ENCODE results near the gene SLC5A6. TPM values are rescaled to one million over a fixed set of nuclear protein-coding genes. Genes with fewer than 3 reads are reported as not detected.
"Not testable (repeated sequence)": the region's sequence is repeated elsewhere in the genome, so short reads cannot be mapped to it uniquely, and the experiment has no call there.

The SLC5A6 gene
- polyA plus RNA-seq, 1 of the 3 experiments (the other 2 are of a cell fraction): 75.7 TPM

GRCh38 chr2:27177441-27178351, 34.4 kb downstream of the SLC5A6 start:
- H3K9me3 ChIP-seq: no peaks in the 10 kb centered on the region
- CTCF ChIA-PET: interaction anchor here (0.7 to 4.0 kb wide), 7 partner anchors 8 to 88 kb away, joined by 3 to 24 read pairs (median 4); no protein-coding TSS in a partner anchor
- no peaks in the 10 kb centered on the region for H4K20me1 ChIP-seq (ENCODE audit: insufficient read depth)
- H3K27ac ChIP-seq (ENCODE audit: low read depth in 2 of 2, low read length in 1 of 2): no peak overlapping the region
- H3K4me3 ChIP-seq (ENCODE audit: low read depth in 2 of 2, low read length in 1 of 2): no peak overlapping the region
- H3K9ac ChIP-seq: no peak overlapping the region
- WGBS (ENCODE audit: low lambda C conversion rate): 71% methylated on average over 15 of the region's 15 CpGs
- H3F3A ChIP-seq (replicated peaks; ENCODE audit: insufficient read depth): peaks cover 4% of the 10 kb centered on the region
- H3K4me2 ChIP-seq: no peak overlapping the region
- no peaks in the 10 kb centered on the region for H3K79me2 ChIP-seq (ENCODE audit: insufficient read depth)
- peaks cover 3 to 28% of the 10 kb centered on the region in 2 experiments; a peak in 3 of 4 replicates for H3K4me1 ChIP-seq (ENCODE audit: control insufficient read depth in 1 of 2, insufficient read depth in 2 of 2, low read depth in 1 of 2, low read length in 1 of 2)
- H3K27me3 ChIP-seq (ENCODE audit: insufficient read depth): no peaks in the 10 kb centered on the region
- no peak for DNase-seq
- TF ChIP-seq EZH2phosphoT487 (IDR thresholded peaks at IDR 0.05; ENCODE audit: borderline replicate concordance, low read depth): no peak
- POLR2A ChIA-PET: interaction anchor here (1.6 kb wide), 1 partner anchor 43 kb away, joined by 4 read pairs; the partner anchor contains the start of gene PREB
- no peaks in the 10 kb centered on the region for H3K36me3 ChIP-seq (replicated peaks in 1 of 2; ENCODE audit: control insufficient read depth in 1 of 2, insufficient read depth in 2 of 2, low read length in 1 of 2)
- no peak overlapping the region for H2AFZ ChIP-seq (ENCODE audit: low read depth)
- no peaks in the 10 kb centered on the region for H3K9me2 ChIP-seq

- H3K9me3 ChIP-seq; H2AFZ ChIP-seq (ENCODE audit: low read depth); H3K36me3 ChIP-seq (replicated peaks in 1 of 2; ENCODE audit: control insufficient read depth in 1 of 2, insufficient read depth in 2 of 2, low read length in 1 of 2); H3K4me2 ChIP-seq; H3K9ac ChIP-seq; POLR2A ChIA-PET; H3K27me3 ChIP-seq (ENCODE audit: insufficient read depth); H3F3A ChIP-seq (replicated peaks; ENCODE audit: insufficient read depth); H3K79me2 ChIP-seq (ENCODE audit: insufficient read depth); H4K20me1 ChIP-seq (ENCODE audit: insufficient read depth); H3K9me2 ChIP-seq; H3K27ac ChIP-seq (ENCODE audit: low read depth in 2 of 2, low read length in 1 of 2); H3K4me3 ChIP-seq (ENCODE audit: low read depth in 2 of 2, low read length in 1 of 2); DNase-seq: not testable (repeated sequence)
- H3K4me1 ChIP-seq (ENCODE audit: control insufficient read depth in 1 of 2, insufficient read depth in 2 of 2, low read depth in 1 of 2, low read length in 1 of 2): peaks cover 3 to 16% of the 10 kb centered on the region in 2 experiments; a peak in 3 of 4 replicates
- WGBS (ENCODE audit: low lambda C conversion rate): 73% methylated on average over 4 of the region's 4 CpGs
- CTCF ChIA-PET: interaction anchor here (1.0 to 2.8 kb wide), 9 partner anchors 10 to 214 kb away, joined by 3 to 21 read pairs (median 7); partner anchors contain the start of gene ABHD1
Observed at GRCh38 chr2:27175781-27176180, 36.3 kb downstream of the SLC5A6 start.

GRCh38 chr2:27175330-27175729, 36.7 kb downstream of the SLC5A6 start:
- no peaks in the 10 kb centered on the region for H3F3A ChIP-seq (replicated peaks; ENCODE audit: insufficient read depth)
- no peak overlapping the region for H3K4me3 ChIP-seq (ENCODE audit: low read depth in 2 of 2, low read length in 1 of 2)
- ChIA-PET CTCF (interaction anchor here (0.6 to 2.8 kb wide), 11 partner anchors 9 to 213 kb away, joined by 3 to 21 read pairs (median 6); partner anchors contain the start of gene ABHD1), POLR2A (no interaction called here)
- H3K4me1 ChIP-seq (ENCODE audit: control insufficient read depth in 1 of 2, insufficient read depth in 2 of 2, low read depth in 1 of 2, low read length in 1 of 2): peaks cover 3 to 13% of the 10 kb centered on the region in 2 experiments; a peak in 3 of 4 replicates
- no peak overlapping the region for H3K4me2 ChIP-seq
- no peaks in the 10 kb centered on the region for H3K36me3 ChIP-seq (replicated peaks in 1 of 2; ENCODE audit: control insufficient read depth in 1 of 2, insufficient read depth in 2 of 2, low read length in 1 of 2)
- WGBS (ENCODE audit: low lambda C conversion rate): 64% methylated on average over 8 of the region's 8 CpGs
- H3K9me3 ChIP-seq: no peaks in the 10 kb centered on the region
- no peak overlapping the region for H3K9ac ChIP-seq
- no peaks in the 10 kb centered on the region for H3K79me2 ChIP-seq (ENCODE audit: insufficient read depth)
- DNase-seq: no peak
- H2AFZ ChIP-seq (ENCODE audit: low read depth): no peak overlapping the region
- H3K27ac ChIP-seq (ENCODE audit: low read depth in 2 of 2, low read length in 1 of 2): no peak overlapping the region
- no peaks in the 10 kb centered on the region for H3K9me2 ChIP-seq
- no peaks in the 10 kb centered on the region for H4K20me1 ChIP-seq (ENCODE audit: insufficient read depth)
- H3K27me3 ChIP-seq (ENCODE audit: insufficient read depth): no peaks in the 10 kb centered on the region
- TF ChIP-seq EP300 (IDR thresholded peaks at IDR 0.05; ENCODE audit: borderline replicate concordance in 1 of 2, low read depth in 1 of 2, low read length in 1 of 2) (no peak), GABPA (IDR thresholded peaks at IDR 0.05; ENCODE audit: low read depth) (no peak), PBX3 (IDR thresholded peaks at IDR 0.05) (no peak), USF2 (IDR thresholded peaks at IDR 0.05; ENCODE audit: borderline replicate concordance, low read depth, low read length) (no peak), RCOR1 (IDR thresholded peaks at IDR 0.05; ENCODE audit: low read length) (no peak), USF1 (IDR thresholded peaks at IDR 0.05; ENCODE audit: borderline replicate concordance, low read depth) (no peak), IRF3 (IDR thresholded peaks at IDR 0.05; ENCODE audit: low read depth, low read length) (no peak), FOXJ3 (CRISPR knock-in tag; IDR thresholded peaks at IDR 0.05) (no peak), NRF1 (IDR thresholded peaks at IDR 0.05; ENCODE audit: low read depth, low read length) (no peak), RAD21 (IDR thresholded peaks at IDR 0.05; ENCODE audit: low read length) (no peak), SIN3A (IDR thresholded peaks at IDR 0.05; ENCODE audit: borderline replicate concordance, low read depth, low read length) (no peak), MEF2A (IDR thresholded peaks at IDR 0.05; ENCODE audit: borderline replicate concordance, low read depth) (no peak)

Measured in SK-N-SH (cell line).